ENCODE measurements around the gene GOLGA3. TPM values are rescaled to one million over a fixed set of nuclear protein-coding genes. Genes with fewer than 3 reads are reported as not detected.
A peak's percentile ranks its signal among the peaks of the same experiment; 100 is the strongest.

GOLGA3 gene
- total and polyA plus RNA-seq, 9 of the 15 experiments (the other 6 are each of a cell fraction or from before 2014, with no cell fraction given): 1.9 to 48.1 (median 18.4) TPM

DNA sequence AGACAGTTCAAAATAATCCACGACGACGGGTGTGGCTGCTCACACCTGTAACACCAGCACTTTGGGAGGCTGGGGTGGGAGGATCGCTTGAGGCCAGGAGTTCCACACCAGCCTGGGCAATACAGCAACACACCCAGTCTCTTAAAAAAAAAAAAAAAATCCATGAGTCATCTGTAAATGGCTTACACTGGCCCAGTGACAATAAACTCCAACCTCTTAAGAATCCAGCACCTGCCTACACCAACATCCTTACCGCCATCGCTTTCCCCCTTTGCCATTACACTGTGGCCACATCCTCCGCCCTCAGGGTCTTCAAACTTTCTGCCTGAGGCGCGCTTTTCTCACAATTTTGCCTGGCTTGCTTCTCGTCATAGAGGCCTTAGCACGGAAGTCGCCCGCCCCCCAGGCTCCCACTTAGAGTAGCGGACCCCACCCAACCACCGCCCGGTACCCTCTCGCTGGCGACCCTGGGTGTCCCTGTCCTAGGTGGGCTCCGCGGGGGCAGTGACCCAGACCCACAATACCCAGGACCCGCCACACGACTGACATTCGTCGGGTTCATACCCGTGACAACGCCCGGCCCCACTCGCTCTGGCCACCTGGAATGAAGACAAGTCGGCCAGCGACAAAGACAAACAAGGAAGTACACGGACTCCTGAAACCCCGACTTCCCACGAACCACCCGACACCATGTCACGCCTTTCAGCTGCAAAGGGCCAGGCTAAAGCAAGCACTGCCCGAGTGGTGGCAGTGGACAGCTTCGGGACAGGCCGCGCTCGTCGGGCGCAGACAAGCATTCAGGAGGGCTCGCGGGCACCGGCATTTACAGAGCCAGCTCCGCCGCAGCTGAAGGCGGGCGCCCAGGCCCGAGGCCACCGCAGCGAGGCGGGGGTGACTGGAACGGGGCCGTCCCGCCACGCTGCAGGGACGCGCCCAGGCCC is 636 bp downstream of the GOLGA3 start:
- peak in 2 of 4 experiments; percentile 26 to 53 for DNase-seq (ENCODE audit: extremely low read depth in 1 of 4, low spot score in 3 of 4)
- BruUV-seq (replicated peaks): TSS peak; percentile 60
- peak overlapping the region; percentile 100 for H3K9ac ChIP-seq (ENCODE audit: insufficient read depth in 1 of 2, low read depth in 2 of 2, low read length in 2 of 2)
- peak overlapping the region; percentile 96 for H3K4me2 ChIP-seq (ENCODE audit: insufficient read depth, low read length)
- H3K79me2 ChIP-seq (ENCODE audit: control insufficient read depth, insufficient read depth, low read length): peaks cover 51% of the 10 kb centered on the region
- peak overlapping the region; percentile 92 for H3K4me3 ChIP-seq
- peaks cover 13% of the 10 kb centered on the region for H4K20me1 ChIP-seq (replicated peaks; ENCODE audit: control insufficient read depth, insufficient read depth, low read length)
- H2AFZ ChIP-seq (ENCODE audit: low read depth, low read length): peak overlapping the region; percentile 100
- intact Hi-C loops (cut with micrococcal nuclease): no loop called here
- peaks cover 8% of the 10 kb centered on the region for H3K9me1 ChIP-seq (ENCODE audit: control insufficient read depth, insufficient read depth, low read length)
- H3K36me3 ChIP-seq (ENCODE audit: control insufficient read depth, insufficient read depth, low read length): peaks cover 40% of the 10 kb centered on the region
- POLR2A ChIA-PET: interaction anchor here (0.6 to 1.4 kb wide), 4 partner anchors 10 to 302 kb away, joined by 3 to 4 read pairs (median 3); partner anchors contain the start of gene ZNF891
- in situ Hi-C loops (cut with MboI): no loop called here
- H3K9me3 ChIP-seq (replicated peaks; ENCODE audit: control insufficient read depth, insufficient read depth, low read depth, low read length): no peaks in the 10 kb centered on the region
- 2% methylated on average over 52 of the region's 59 CpGs for WGBS (ENCODE audit: insufficient coverage, low coverage, missing lambda C conversion rate)
- no peaks in the 10 kb centered on the region for H3K27me3 ChIP-seq (ENCODE audit: control insufficient read depth in 2 of 2, insufficient read depth in 2 of 2, low read length in 2 of 2)
- peaks cover 6 to 22% of the 10 kb centered on the region in 2 experiments; a peak in 4 of 5 replicates for H3K4me1 ChIP-seq (replicated peaks in 1 of 2; ENCODE audit: control insufficient read depth in 2 of 2, insufficient read depth in 2 of 2, low read length in 2 of 2)
- CTCF ChIA-PET (ENCODE audit: low intra/inter-chr PET ratio): no interaction called here
- no peak for FAIRE-seq
- H3K27ac ChIP-seq (ENCODE audit: extremely low read depth, low read depth, low read length): peak overlapping the region; percentile 100
- peak; percentile 68 for ATAC-seq
- TF ChIP-seq NONO (IDR thresholded peaks at IDR 0.05; ENCODE audit: low read depth in 2 of 2, low read length in 1 of 2) (no peak), ZNF707 (CRISPR knock-in tag; conservative IDR thresholded peaks at IDR 0.05) (no peak), CC2D1A (IDR thresholded peaks at IDR 0.05) (no peak), BCL6 (CRISPR knock-in tag; IDR thresholded peaks at IDR 0.05) (no peak), TFAP4 (CRISPR knock-in tag; IDR thresholded peaks at IDR 0.05; ENCODE audit: borderline replicate concordance) (peak; percentile 64; the same call in 1 of the 2 replicates), RBM25 (IDR thresholded peaks at IDR 0.05; ENCODE audit: low read depth, low read length, severe bottlenecking) (no peak), JUNB (CRISPR knock-in tag; conservative IDR thresholded peaks at IDR 0.05) (no peak), BHLHE40 (IDR thresholded peaks at IDR 0.05; ENCODE audit: low read length) (0 out of 2 replicates have a peak, but pooled peaks have one; percentile 12), AFF1 (IDR thresholded peaks at IDR 0.05; ENCODE audit: low read depth in 1 of 2, partially characterized antibody in 2 of 2) (no peak), KAT7 (CRISPR knock-in tag; IDR thresholded peaks at IDR 0.05; ENCODE audit: borderline replicate concordance) (no peak), PHTF2 (CRISPR knock-in tag; IDR thresholded peaks at IDR 0.05) (no peak), ZC3H4 (CRISPR knock-in tag; IDR thresholded peaks at IDR 0.05; ENCODE audit: borderline replicate concordance) (0 out of 2 replicates have a peak, but pooled peaks have one; percentile 60), XRCC3 (IDR thresholded peaks at IDR 0.05) (no peak), MAFK (IDR thresholded peaks at IDR 0.05; ENCODE audit: low read length) (peak; percentile 30; the same call in 1 of the 2 replicates), ZNF444 (CRISPR knock-in tag; IDR thresholded peaks at IDR 0.05) (no peak)
- TF ChIP-seq, protein P1, sequence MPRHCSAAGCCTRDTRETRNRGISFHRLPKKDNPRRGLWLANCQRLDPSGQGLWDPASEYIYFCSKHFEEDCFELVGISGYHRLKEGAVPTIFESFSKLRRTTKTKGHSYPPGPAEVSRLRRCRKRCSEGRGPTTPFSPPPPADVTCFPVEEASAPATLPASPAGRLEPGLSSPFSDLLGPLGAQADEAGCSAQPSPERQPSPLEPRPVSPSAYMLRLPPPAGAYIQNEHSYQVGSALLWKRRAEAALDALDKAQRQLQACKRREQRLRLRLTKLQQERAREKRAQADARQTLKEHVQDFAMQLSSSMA (CRISPR knock-in tag; IDR thresholded peaks at IDR 0.05): no peak
